ENCODE measurements around the gene PRSS35. TPM values are rescaled to one million over a fixed set of nuclear protein-coding genes. Genes with fewer than 3 reads are reported as not detected.
"Not testable (repeated sequence)": the region's sequence is repeated elsewhere in the genome, so short reads cannot be mapped to it uniquely, and the experiment has no call there.

PRSS35 gene
- total and polyA plus RNA-seq, 8 donors = 0.08 to 6.4 (median 0.22) TPM; not detected in 4

DNA sequence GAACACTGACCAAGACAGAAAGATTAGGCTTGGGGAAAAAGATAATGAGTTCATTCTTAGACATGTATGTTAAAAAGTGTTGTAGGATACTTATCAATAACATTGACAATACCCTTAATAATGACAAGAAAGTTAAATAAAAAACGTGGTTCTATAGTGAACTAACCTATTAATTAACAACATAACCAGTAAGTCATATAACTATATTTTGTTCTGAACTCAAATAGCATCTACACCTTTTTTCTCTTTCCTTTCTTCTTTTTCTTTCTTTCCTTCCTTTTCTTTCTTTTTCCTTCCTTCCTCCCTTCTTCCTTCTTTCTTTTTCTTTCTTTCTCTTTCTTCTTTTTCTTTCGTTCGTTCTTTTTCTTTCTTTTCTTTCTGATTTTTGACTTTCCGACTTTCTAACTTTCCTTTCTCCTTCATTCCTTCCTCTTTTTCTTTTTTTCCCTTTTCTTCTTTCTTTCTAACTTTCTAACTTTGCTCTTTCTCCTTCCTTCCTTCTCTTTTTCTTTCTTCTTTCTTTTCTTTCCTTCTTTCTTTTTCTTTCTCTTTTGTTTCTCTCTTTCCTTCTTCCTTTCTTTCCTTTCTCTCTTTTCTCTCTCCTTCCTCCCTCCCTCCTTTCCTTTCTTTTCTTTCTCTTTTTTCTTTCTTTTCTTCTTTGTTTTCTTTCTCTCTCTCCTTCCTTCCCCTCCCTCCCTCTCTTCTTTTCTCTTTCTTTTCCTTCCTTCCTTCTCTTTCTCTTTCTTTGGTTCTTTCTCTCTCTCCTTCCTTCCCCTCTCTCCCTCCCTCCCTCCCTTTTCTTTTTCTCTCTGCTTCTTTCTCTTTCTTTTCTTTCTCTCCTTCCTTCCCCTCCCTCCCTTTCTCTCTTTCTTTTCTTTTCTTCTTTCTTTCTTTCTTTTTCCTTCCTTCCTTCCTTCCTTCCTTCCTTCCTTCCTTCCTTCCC, 24.6 kb downstream of the PRSS35 start:
- Histone ChIP-seq H3K4me1 (no peaks in the 10 kb centered on the region), H3K4me3 (no peak overlapping the region), H3K27me3 (no peaks in the 10 kb centered on the region), H3K36me3 (no peaks in the 10 kb centered on the region), H3K27ac (no peak overlapping the region), H3K9me3 (no peaks in the 10 kb centered on the region)
- DNase-seq = no peak
- TF ChIP-seq, protein P1, sequence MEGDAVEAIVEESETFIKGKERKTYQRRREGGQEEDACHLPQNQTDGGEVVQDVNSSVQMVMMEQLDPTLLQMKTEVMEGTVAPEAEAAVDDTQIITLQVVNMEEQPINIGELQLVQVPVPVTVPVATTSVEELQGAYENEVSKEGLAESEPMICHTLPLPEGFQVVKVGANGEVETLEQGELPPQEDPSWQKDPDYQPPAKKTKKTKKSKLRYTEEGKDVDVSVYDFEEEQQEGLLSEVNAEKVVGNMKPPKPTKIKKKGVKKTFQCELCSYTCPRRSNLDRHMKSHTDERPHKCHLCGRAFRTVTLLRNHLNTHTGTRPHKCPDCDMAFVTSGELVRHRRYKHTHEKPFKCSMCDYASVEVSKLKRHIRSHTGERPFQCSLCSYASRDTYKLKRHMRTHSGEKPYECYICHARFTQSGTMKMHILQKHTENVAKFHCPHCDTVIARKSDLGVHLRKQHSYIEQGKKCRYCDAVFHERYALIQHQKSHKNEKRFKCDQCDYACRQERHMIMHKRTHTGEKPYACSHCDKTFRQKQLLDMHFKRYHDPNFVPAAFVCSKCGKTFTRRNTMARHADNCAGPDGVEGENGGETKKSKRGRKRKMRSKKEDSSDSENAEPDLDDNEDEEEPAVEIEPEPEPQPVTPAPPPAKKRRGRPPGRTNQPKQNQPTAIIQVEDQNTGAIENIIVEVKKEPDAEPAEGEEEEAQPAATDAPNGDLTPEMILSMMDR (IDR thresholded peaks at IDR 0.05) = no peak
- TF ChIP-seq POLR2AphosphoS5 (IDR thresholded peaks at IDR 0.05) (no peak), EP300 (IDR thresholded peaks at IDR 0.05) (no peak), POLR2A (IDR thresholded peaks at IDR 0.05) (no peak)
- intact Hi-C loops (cut with DNase I; ENCODE audit: low total_unique reads) = no loop called here
- 71 to 77% (median 74%) methylated on average over 4 of the region's 4 CpGs for WGBS, 5 donors

DNA sequence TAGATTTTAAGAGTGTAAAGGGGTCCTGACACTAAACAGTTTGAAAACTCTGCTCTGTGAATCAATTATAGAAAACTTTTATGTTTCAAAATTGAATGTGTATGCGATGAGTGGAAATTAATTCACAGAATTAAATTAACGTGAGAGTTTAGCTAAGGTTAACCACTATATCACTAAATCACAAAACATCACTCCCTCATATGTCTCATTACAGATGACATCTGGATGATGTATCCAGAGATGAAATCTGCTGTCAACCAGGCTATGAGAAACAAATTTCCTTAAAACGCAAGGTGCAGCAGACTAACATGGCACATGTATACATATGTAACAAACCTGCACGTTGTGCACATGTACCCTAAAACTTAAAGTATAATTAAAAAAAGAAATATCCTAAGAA, 27.3 kb downstream of the PRSS35 start:
- H3K4me1 ChIP-seq = no peaks in the 10 kb centered on the region
- intact Hi-C loops (cut with DNase I; ENCODE audit: low total_unique reads) = no loop called here
- no peak for TF ChIP-seq POLR2A (IDR thresholded peaks at IDR 0.05)
- no peak for TF ChIP-seq EP300 (IDR thresholded peaks at IDR 0.05)
- no peak for TF ChIP-seq POLR2AphosphoS5 (IDR thresholded peaks at IDR 0.05)
- TF ChIP-seq, protein P1 (IDR thresholded peaks at IDR 0.05) = no peak
- DNase-seq = no peak
- no peaks in the 10 kb centered on the region for H3K27me3 ChIP-seq
- no peak overlapping the region for H3K4me3 ChIP-seq
- no peaks in the 10 kb centered on the region for H3K9me3 ChIP-seq
- 77 to 81% (median 79%) methylated on average over 4 of the region's 4 CpGs for WGBS, 5 donors
- no peaks in the 10 kb centered on the region for H3K36me3 ChIP-seq
- H3K27ac ChIP-seq = no peak overlapping the region

DNA sequence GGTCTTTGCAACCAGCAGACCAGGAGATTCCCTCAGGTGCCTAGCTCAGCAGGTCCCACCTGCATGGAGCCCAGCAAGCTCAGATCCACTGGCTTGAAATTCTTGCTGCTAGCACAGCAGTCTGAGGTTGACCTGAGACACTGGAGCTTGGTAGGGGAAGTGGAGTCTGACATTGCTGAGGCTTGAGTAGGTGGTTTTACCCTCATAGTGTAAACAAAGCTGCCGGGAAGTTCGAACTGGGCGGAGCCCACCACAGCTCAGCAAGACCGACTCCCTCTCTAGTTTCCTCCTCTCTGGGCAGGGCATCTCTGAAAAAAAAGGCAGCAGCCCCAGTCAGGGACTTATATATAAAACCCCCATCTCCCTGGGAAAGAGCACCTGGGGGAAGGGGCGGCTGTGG, 34.3 kb downstream of the PRSS35 start:
- intact Hi-C loops (cut with DNase I; ENCODE audit: low total_unique reads) = no loop called here
- no peak for DNase-seq

DNA sequence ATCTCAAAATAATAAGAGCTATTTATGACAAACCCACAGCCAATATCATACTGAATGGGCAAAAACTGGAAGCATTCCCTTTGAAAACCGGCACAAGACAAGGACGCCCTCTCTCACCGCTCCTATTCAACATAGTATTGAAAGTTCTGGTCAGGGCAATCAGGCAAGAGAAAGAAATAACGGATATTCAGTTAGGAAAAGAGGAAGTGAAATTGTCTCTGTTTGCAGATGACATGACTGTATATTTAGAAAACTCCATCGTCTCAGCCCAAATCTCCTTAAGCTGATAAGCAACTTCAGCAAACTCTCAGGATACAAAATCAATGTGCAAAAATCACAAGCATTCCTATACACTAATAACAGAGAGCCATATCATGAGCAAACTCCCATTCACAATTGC, 38.1 kb downstream of the PRSS35 start:
- intact Hi-C loops (cut with DNase I; ENCODE audit: low total_unique reads); H3K4me1 ChIP-seq; H3K27ac ChIP-seq; DNase-seq; H3K9me3 ChIP-seq; H3K36me3 ChIP-seq; H3K27me3 ChIP-seq; H3K4me3 ChIP-seq: not testable (repeated sequence)
- WGBS, 5 donors = 63 to 71% (median 67%) methylated on average over 5 of the region's 5 CpGs

More for the DNA sequence above, 34.3 kb downstream of the PRSS35 start:
- 20 to 39% (median 29%) methylated on average over 5 of the region's 5 CpGs for WGBS, 5 donors
- Histone ChIP-seq H3K9me3 (peaks cover 0 to 4% (median 4%) of the 10 kb centered on the region in 4 donors), H3K36me3 (no peaks in the 10 kb centered on the region), H3K27me3 (peaks cover 0 to 9% (median 0%) of the 10 kb centered on the region in 3 donors), H3K27ac (no peak overlapping the region), H3K4me3 (no peak overlapping the region), H3K4me1 (no peaks in the 10 kb centered on the region)
- TF ChIP-seq POLR2AphosphoS5 (IDR thresholded peaks at IDR 0.05) (no peak), POLR2A (IDR thresholded peaks at IDR 0.05) (no peak), EP300 (IDR thresholded peaks at IDR 0.05) (no peak)
- TF ChIP-seq, protein P1 (IDR thresholded peaks at IDR 0.05) = no peak

- H3K27me3 ChIP-seq; H3K4me3 ChIP-seq; H3K9me3 ChIP-seq; H3K36me3 ChIP-seq; H3K27ac ChIP-seq; intact Hi-C loops (cut with DNase I; ENCODE audit: low total_unique reads); H3K4me1 ChIP-seq; DNase-seq: not testable (repeated sequence)
- WGBS, 5 donors = 83 to 96% (median 92%) methylated on average over 4 of the region's 4 CpGs
Measured at GRCh38 chr6:83551748-83552147, 39.4 kb downstream of the PRSS35 start.
